GM12878 (cell line): ENCODE results near the gene MEX3C. TPM values are rescaled to one million over a fixed set of nuclear protein-coding genes. Genes with fewer than 3 reads are reported as not detected.

Experiments used
- ATAC-seq: fragments of 200-7000 bp; cut with Tn5 transposase; 3 replicates; pipeline ENCODE4 v1.9.1; 2020; ENCODE audit warnings: mild to moderate bottlenecking, moderate library complexity
- BruUV-seq: library from RNA; stranded (reverse); fragments of 400-500 nt; replicated peaks from 2 replicates; lab custom pipeline; 2021; lab: Mats Ljungman, UMichigan
- CTCF ChIA-PET: fragments of 300-600 bp; sonication (Branson Sonifier 250); formaldehyde crosslinking; extraction: SDS; loops from one replicate; lab custom pipeline; 2021; ENCODE audit warnings: inconsistent platforms; lab: Yijun Ruan, JAX
- POLR2A ChIA-PET: fragments of 350-600 bp; formaldehyde crosslinking; extraction: SDS; loops from one replicate; lab custom pipeline; 2021; ENCODE audit warnings: inconsistent platforms; lab: Charles Lee
- RAD21 ChIA-PET: fragments of 300-600 bp; sonication (Branson Sonifier 250); formaldehyde crosslinking; loops from one replicate; lab custom pipeline; 2023; ENCODE audit warnings: antibody characterized with exemption; ENCODE audit not compliant: unreplicated experiment; lab: Charles Lee
- SMC1A ChIA-PET: fragments of 300-600 bp; sonication (Branson Sonifier 250); formaldehyde crosslinking; loops from one replicate; lab custom pipeline; 2023; ENCODE audit not compliant: unreplicated experiment, uncharacterized antibody; lab: Charles Lee
- DNase-seq: peaks from one replicate; pipeline ENCODE4 v3.0.0-alpha.2; 2011; ENCODE audit warnings: low read depth, low spot score
- FAIRE-seq: peaks from 3 replicates; lab custom pipeline; 2011; peaks lifted over from hg19 to GRCh38; lab: Jason Lieb, UNC
- H2AFZ ChIP-seq: 2 replicates; pipeline ENCODE4 v1.6.0; 2011; ENCODE audit warnings: low read depth, low read length, control low read depth; ENCODE audit not compliant: control insufficient read depth
- H3K27ac ChIP-seq: 2 replicates; pipeline ENCODE4 v1.5.1; 2011; ENCODE audit warnings: control low read depth; ENCODE audit not compliant: control insufficient read depth, insufficient read depth
- H3K27me3 ChIP-seq, 2 experiments: replicated peaks in 1 of 2; 2 replicates each; pipeline versions ENCODE4 v1.6.0 to v1.6.1; 2011; ENCODE audit warnings: low read length in 1 of 2; ENCODE audit not compliant: control insufficient read depth in 2 of 2, insufficient read depth in 2 of 2
- H3K36me3 ChIP-seq, 2 experiments: 2 replicates each; pipeline ENCODE4 v1.5.1; 2011; ENCODE audit warnings: low read length in 1 of 2; ENCODE audit not compliant: control insufficient read depth in 2 of 2, insufficient read depth in 2 of 2
- H3K4me1 ChIP-seq: 2 replicates; pipeline ENCODE4 v1.6.1; 2011; ENCODE audit warnings: mild to moderate bottlenecking, low read length, moderate library complexity, mixed read lengths; ENCODE audit not compliant: control insufficient read depth, insufficient read depth
- H3K4me2 ChIP-seq: 2 replicates; pipeline ENCODE4 v1.6.0; 2011; ENCODE audit warnings: control low read depth; ENCODE audit not compliant: control insufficient read depth, insufficient read depth
- H3K4me3 ChIP-seq: fragments of 200-600 bp; sonication (generic); 2 replicates; pipeline ENCODE4 v1.5.1; 2016
- H3K79me2 ChIP-seq: 2 replicates; pipeline ENCODE4 v1.6.0; 2011; ENCODE audit warnings: low read length; ENCODE audit not compliant: control insufficient read depth, insufficient read depth
- H3K9ac ChIP-seq: 2 replicates; pipeline ENCODE4 v1.8.0; 2011; ENCODE audit warnings: low read length, control low read depth, mixed read lengths; ENCODE audit not compliant: control insufficient read depth, insufficient read depth
- H3K9me3 ChIP-seq: replicated peaks from 3 replicates; pipeline ENCODE4 v1.5.1; 2011; ENCODE audit warnings: mild to moderate bottlenecking, low read length; ENCODE audit not compliant: control insufficient read depth, insufficient read depth
- H4K20me1 ChIP-seq: 2 replicates; pipeline ENCODE4 v1.6.0; 2011; ENCODE audit not compliant: control insufficient read depth, insufficient read depth
- BMI1 ChIP-seq: fragments of 450-650 bp; IDR thresholded peaks from 2 replicates; pipeline ENCODE4 v1.6.1; 2016; ENCODE audit warnings: mild to moderate bottlenecking, moderate library complexity, borderline replicate concordance
- EGR1 ChIP-seq, 2 experiments: IDR thresholded peaks; 1 replicate in 1 of 2; 2 replicates in 1 of 2; pipeline ENCODE4 v1.6.1; 2011 to 2012; ENCODE audit warnings: low read depth in 2 of 2, low read length in 2 of 2, borderline replicate concordance in 1 of 2, mild to moderate bottlenecking in 1 of 2, moderate library complexity in 1 of 2
- HDGF ChIP-seq: fragments of 450-650 bp; IDR thresholded peaks from 2 replicates; pipeline ENCODE4 v1.6.1; 2016; ENCODE audit warnings: antibody characterized with exemption
- IRF4 ChIP-seq: IDR thresholded peaks from 2 replicates; pipeline ENCODE4 v1.6.1; 2011; ENCODE audit warnings: low read depth, low read length
- KAT2A ChIP-seq: conservative IDR thresholded peaks from 2 replicates; pipeline ENCODE4 v1.6.1; 2011; ENCODE audit warnings: low read depth, low read length; ENCODE audit not compliant: control insufficient read depth
- NFYB ChIP-seq: IDR thresholded peaks from 2 replicates; pipeline ENCODE4 v1.6.1; 2011; ENCODE audit warnings: low read depth, mild to moderate bottlenecking, low read length, improper control_type of control experiment, moderate library complexity; ENCODE audit not compliant: insufficient read depth
- RAD51 ChIP-seq: fragments of 450-650 bp; IDR thresholded peaks from 2 replicates; pipeline ENCODE4 v1.6.1; 2016; ENCODE audit warnings: moderate library complexity, mild to moderate bottlenecking, inconsistent platforms
- RUNX3 ChIP-seq: IDR thresholded peaks from 2 replicates; pipeline ENCODE4 v1.6.1; 2012; ENCODE audit warnings: low read length, inconsistent platforms
- SMARCA5 ChIP-seq: fragments of 450-650 bp; IDR thresholded peaks from 2 replicates; pipeline ENCODE4 v1.6.1; 2017; ENCODE audit warnings: mild to moderate bottlenecking
- SREBF2 ChIP-seq: IDR thresholded peaks from 2 replicates; pipeline ENCODE4 v1.6.1; 2012; ENCODE audit warnings: mild to moderate bottlenecking, low read length
- YBX1 ChIP-seq: fragments of 450-650 bp; IDR thresholded peaks from 2 replicates; pipeline ENCODE4 v1.6.1; 2016; ENCODE audit warnings: antibody characterized with exemption
- WGBS: methylation state at CpG from one replicate; pipeline ENCODE4 v1.1.6; 2016; ENCODE audit warnings: low lambda C conversion rate; ENCODE audit not compliant: insufficient replicate concordance, insufficient coverage; ENCODE audit errors: missing lambda C conversion rate; 5-methylcytosine and 5-hydroxymethylcytosine counted together
- in situ Hi-C: fragments of 300-500 bp; cut with MboI; formaldehyde crosslinking; loops from 9 replicates; pipeline ENCODE4 v1.14.3; 2018; ENCODE audit warnings: mixed read lengths
- intact Hi-C: fragments of 100-400 bp; cut with micrococcal nuclease; formaldehyde crosslinking; loops from one replicate; pipeline ENCODE4 v1.14.2; 2022; ENCODE audit not compliant: unreplicated experiment
- polyA plus RNA-seq, 11 experiments: library from polyadenylated mRNA; depleted of rRNA in 4 of 11; unstranded in 6 of 11; stranded (reverse) in 5 of 11; fragments of >200 nt; fragmentation: Nextera tagmentation in 4 of 11; fragmentation: Illumina TruSeq in 1 of 11; extraction: Ambion mirVana in 4 of 11; extraction: Trizol in 1 of 11; gene quantifications; 1 replicate in 1 of 11; 2 replicates in 10 of 11; pipeline versions ENCODE4 v1.2.1 to v1.2.3, GENCODE V29; 2011 to 2016; ENCODE audit warnings: inconsistent platforms in 2 of 11, missing spikeins in 2 of 11, low read depth in 1 of 11
- total RNA-seq, 4 experiments: library from RNA; depleted of rRNA in 3 of 4; stranded (reverse); fragments of >200 nt in 3 of 4; fragmentation: Illumina TruSeq in 1 of 4; extraction: Trizol in 1 of 4; gene quantifications; 2 replicates each; pipeline versions ENCODE4 v1.2.1 to v1.2.3, GENCODE V29; 2013 to 2021

Gene MEX3C
- total and polyA plus RNA-seq, 10 of the 15 experiments (the other 5 are each of a cell fraction or from before 2014, with no cell fraction given), result 6.7 to 48.8 (median 21.3) TPM

DNA sequence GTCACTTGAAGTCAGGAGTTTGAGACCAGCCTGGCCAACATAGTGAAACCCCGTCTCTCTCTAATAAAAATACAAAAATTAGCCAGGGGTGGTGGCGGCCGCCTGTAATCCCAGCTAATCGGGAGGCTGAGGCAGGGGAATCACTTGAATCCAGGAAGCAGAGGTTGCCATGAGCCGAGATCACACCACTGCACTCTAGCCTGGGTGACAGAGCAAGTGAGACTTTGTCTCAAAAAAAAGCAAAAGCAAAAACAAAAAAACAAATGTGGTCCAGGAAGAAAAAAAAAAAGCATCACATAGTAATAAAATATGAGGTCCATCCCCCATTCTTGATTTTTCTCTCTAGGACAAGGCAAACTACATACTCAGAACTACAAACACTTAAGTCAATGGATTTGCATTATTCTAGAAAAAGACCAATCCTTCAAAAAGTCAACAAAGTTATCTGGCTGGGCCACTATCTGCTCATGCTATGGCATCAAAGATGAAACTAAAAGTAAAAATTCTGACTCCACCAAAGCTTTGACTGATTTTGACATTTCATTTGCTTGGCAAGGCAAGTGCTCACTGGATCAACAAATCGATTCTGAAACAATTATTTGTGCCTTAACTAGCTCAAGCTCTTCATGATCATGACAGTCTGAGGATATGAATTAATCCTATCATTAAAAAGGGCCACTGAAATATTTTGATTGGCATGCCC lies 28.4 kb downstream of the MEX3C start:
- H3K9ac ChIP-seq, result no peak overlapping the region
- DNase-seq (no peak), ATAC-seq (peak; percentile 67), FAIRE-seq (no peak)
- no peak overlapping the region; the same call in 1 of the 2 replicates for H3K27ac ChIP-seq
- H3K9me3 ChIP-seq, result no peaks in the 10 kb centered on the region
- H2AFZ ChIP-seq, result no peak overlapping the region
- H3K4me3 ChIP-seq, result no peak overlapping the region
- H3K79me2 ChIP-seq, result peaks cover 6% of the 10 kb centered on the region
- ChIA-PET SMC1A (interaction anchor here (0.7 to 1.7 kb wide), 10 partner anchors 16 to 349 kb away, joined by 3 to 8 read pairs (median 3); partner anchors contain the start of gene MRO), CTCF (interaction anchor here (0.6 to 1.8 kb wide), 6 partner anchors 10 to 1787 kb away, joined by 3 to 10 read pairs (median 3); no protein-coding TSS in a partner anchor), RAD21 (interaction anchor here (1.0 to 1.6 kb wide), 4 partner anchors 17 to 32 kb away, joined by 3 to 6 read pairs (median 4); partner anchors contain the start of gene MEX3C), POLR2A (interaction anchor here (1.2 kb wide), 1 partner anchor 18 kb away, joined by 4 read pairs; no protein-coding TSS in a partner anchor)
- TF ChIP-seq RUNX3 (no peak), HDGF (no peak), YBX1 (no peak), SMARCA5 (no peak), EGR1 (IDR thresholded peaks at IDR 0.05; ENCODE audit: borderline replicate concordance in 1 of 2, low read depth in 2 of 2, low read length in 2 of 2) (no peak), SREBF2 (no peak), IRF4 (no peak), BMI1 (no peak), NFYB (no peak), RAD51 (no peak), KAT2A (no peak)
- BruUV-seq, result no TSS peak
- in situ Hi-C loops, result no loop called here
- H3K4me1 ChIP-seq, result peaks cover 22% of the 10 kb centered on the region
- H3K4me2 ChIP-seq, result peak overlapping the region; percentile 31
- no peaks in the 10 kb centered on the region for H3K27me3 ChIP-seq
- H3K36me3 ChIP-seq, result peaks cover 0 to 3% of the 10 kb centered on the region in 2 experiments; a peak in 2 of 4 replicates
- WGBS, result 82% methylated on average over 6 of the region's 6 CpGs
- intact Hi-C loops, result loop anchor here (2.0 kb wide), 1 partner anchor 14 kb away; no protein-coding TSS in a partner anchor
- H4K20me1 ChIP-seq, result no peaks in the 10 kb centered on the region
